ENCODE measurements around the gene SSC4D. TPM values are rescaled to one million over a fixed set of nuclear protein-coding genes. Genes with fewer than 3 reads are reported as not detected.
"Not testable (repeated sequence)": the region's sequence is repeated elsewhere in the genome, so short reads cannot be mapped to it uniquely, and the experiment has no call there.

SSC4D gene
- polyA plus RNA-seq, 3 donors, result 2.9 to 5.8 (median 4.7) TPM

- no peak within 1 kb of the TSS for H3K27ac ChIP-seq (ENCODE audit: low read depth, low read length)
- WGBS, 3 donors, result 86 to 94% (median 91%) methylated on average over 10 of the region's 10 CpGs
Observed at GRCh38 chr7:76424413-76425111, 15.1 kb upstream of the SSC4D start, which contains the start of gene ZP3. Gene ZP3 (plus strand): TSS chr7:76424950. CDS start chr7:76424965, 15 bp downstream.

GRCh38 chr7:76423666-76424412 lies 14.3 kb upstream of the SSC4D start:
- no peak overlapping the region for H3K27ac ChIP-seq (ENCODE audit: low read depth, low read length)
- 64 to 72% (median 71%) methylated on average over 15 of the region's 15 CpGs for WGBS, 3 donors

- H3K27ac ChIP-seq (ENCODE audit: low read depth, low read length), result not testable (repeated sequence)
- WGBS, 3 donors, result 86 to 96% (median 90%) methylated on average over 6 of the region's 6 CpGs
Observed at GRCh38 chr7:76421097-76421496, 11.6 kb upstream of the SSC4D start.

GRCh38 chr7:76417654-76418310 lies 8.3 kb upstream of the SSC4D start:
- H3K27ac ChIP-seq (ENCODE audit: low read depth, low read length), result not testable (repeated sequence)
- 95 to 97% (median 96%) methylated on average over 10 of the region's 10 CpGs for WGBS, 3 donors

GRCh38 chr7:76412249-76412648 lies 2.8 kb upstream of the SSC4D start:
- H3K27ac ChIP-seq (ENCODE audit: low read depth, low read length), result no peak overlapping the region
- WGBS, 3 donors, result 78 to 92% (median 89%) methylated on average over 5 of the region's 5 CpGs

GRCh38 chr7:76411626-76412025 lies 2.1 kb upstream of the SSC4D start:
- H3K27ac ChIP-seq (ENCODE audit: low read depth, low read length), result no peak overlapping the region
- WGBS, 3 donors, result 44 to 96% (median 48%) methylated on average over 1 of the region's 1 CpG

GRCh38 chr7:76408121-76408560 lies 1.4 kb downstream of the SSC4D start:
- H3K27ac ChIP-seq (ENCODE audit: low read depth, low read length), result no peak overlapping the region

GRCh38 chr7:76407718-76408117 lies 1.8 kb downstream of the SSC4D start:
- H3K27ac ChIP-seq (ENCODE audit: low read depth, low read length), result no peak overlapping the region
- whole genome bisulfite sequencing, 3 donors, result 73 to 94% (median 92%) methylated on average over 4 of the region's 4 CpGs

- H3K27ac ChIP-seq (ENCODE audit: low read depth, low read length), result no peak overlapping the region
- WGBS, 3 donors, result 88 to 94% (median 88%) methylated on average over 9 of the region's 9 CpGs
Observed at GRCh38 chr7:76405738-76406137, 3.8 kb downstream of the SSC4D start.

- 84 to 88% (median 85%) methylated on average over 10 of the region's 10 CpGs for WGBS, 3 donors
- H3K27ac ChIP-seq (ENCODE audit: low read depth, low read length), result no peak overlapping the region
Observed at GRCh38 chr7:76403780-76404494, 5.6 kb downstream of the SSC4D start.

GRCh38 chr7:76403097-76403496 lies 6.4 kb downstream of the SSC4D start:
- H3K27ac ChIP-seq (ENCODE audit: low read depth, low read length), result not testable (repeated sequence)
- WGBS, 3 donors, result 69 to 88% (median 74%) methylated on average over 8 of the region's 8 CpGs

GRCh38 chr7:76400248-76400647 lies 9.2 kb downstream of the SSC4D start:
- H3K27ac ChIP-seq (ENCODE audit: low read depth, low read length), result no peak overlapping the region
- WGBS, 3 donors, result 90 to 95% (median 94%) methylated on average over 23 of the region's 23 CpGs

- WGBS, 3 donors, result 13 to 15% (median 15%) methylated on average over 43 to 45 of the region's 45 CpGs
- H3K27ac ChIP-seq (ENCODE audit: low read depth, low read length), result no peak overlapping the region
Observed at GRCh38 chr7:76397409-76398183, 11.9 kb downstream of the SSC4D start.

- 57 to 70% (median 68%) methylated on average over 8 of the region's 8 CpGs for WGBS, 3 donors
- no peak overlapping the region for H3K27ac ChIP-seq (ENCODE audit: low read depth, low read length)
Observed at GRCh38 chr7:76396864-76397263, 12.6 kb downstream of the SSC4D start.

- H3K27ac ChIP-seq (ENCODE audit: low read depth, low read length), result no peak overlapping the region
- WGBS, 3 donors, result 72 to 79% (median 73%) methylated on average over 13 of the region's 13 CpGs
Observed at GRCh38 chr7:76395965-76396726, 13.4 kb downstream of the SSC4D start.

GRCh38 chr7:76395605-76395964 lies 13.9 kb downstream of the SSC4D start:
- not testable (repeated sequence) for H3K27ac ChIP-seq (ENCODE audit: low read depth, low read length)
- WGBS, 3 donors, result 85 to 94% (median 94%) methylated on average over 11 of the region's 11 CpGs

- WGBS, 3 donors, result 70 to 88% (median 83%) methylated on average over 9 of the region's 9 CpGs
- no peak overlapping the region for H3K27ac ChIP-seq (ENCODE audit: low read depth, low read length)
Observed at GRCh38 chr7:76394957-76395356, 14.5 kb downstream of the SSC4D start.

Measured in adipose tissue (tissue), 3 donors.